Epithelial cell of esophagus (primary cell): ENCODE measurements around the gene VWC2.
A peak's percentile ranks its signal among the peaks of the same experiment; 100 is the strongest.
"Not testable (repeated sequence)": the region's sequence is repeated elsewhere in the genome, so short reads cannot be mapped to it uniquely, and the experiment has no call there.

ENCODE experiments used
- DNase-seq: peaks from one replicate; pipeline ENCODE4 v3.0.0; 2010; ENCODE audit warnings: low read depth
- H3K4me3 ChIP-seq: 2 replicates; pipeline ENCODE4 v1.5.1; 2011; ENCODE audit warnings: mild to moderate bottlenecking, low read length, control low read depth
- CTCF ChIP-seq: IDR thresholded peaks from 2 replicates; pipeline ENCODE4 v1.5.1; 2011; ENCODE audit warnings: low read depth, mild to moderate bottlenecking, low read length, control low read depth, inconsistent platforms; ENCODE audit not compliant: insufficient read depth; ENCODE audit errors: missing control alignments

VWC2 gene

GRCh38 chr7:49848211-49848841 is 74.9 kb downstream of the VWC2 start:
- DNase-seq: peak; percentile 21
- TF ChIP-seq CTCF: no peak
- no peak overlapping the region for H3K4me3 ChIP-seq

- H3K4me3 ChIP-seq: no peak overlapping the region
- TF ChIP-seq CTCF: no peak
- no peak for DNase-seq
These were observed 77.6 kb downstream of the VWC2 start for GRCh38 chr7:49850921-49851613.

- not testable (repeated sequence) for H3K4me3 ChIP-seq, DNase-seq
These were observed 78.1 kb downstream of the VWC2 start for GRCh38 chr7:49851614-49851934.

- no peak overlapping the region for H3K4me3 ChIP-seq
- TF ChIP-seq CTCF: peak; percentile 99
- peak; percentile 79 for DNase-seq
These were observed 79.4 kb downstream of the VWC2 start for GRCh38 chr7:49852619-49853462.

GRCh38 chr7:49855281-49855980 is 82.0 kb downstream of the VWC2 start:
- DNase-seq: no peak
- TF ChIP-seq CTCF: no peak
- H3K4me3 ChIP-seq: no peak overlapping the region

- DNase-seq: peak; percentile 62
- no peak for TF ChIP-seq CTCF
- no peak overlapping the region for H3K4me3 ChIP-seq
These were observed 86.9 kb downstream of the VWC2 start for GRCh38 chr7:49860293-49860692.
